ENCODE measurements around the gene SPATS1. TPM values are rescaled to one million over a fixed set of nuclear protein-coding genes. Genes with fewer than 3 reads are reported as not detected.

The SPATS1 gene
- total RNA-seq, 2 experiments from 2014 or later: not detected

DNA sequence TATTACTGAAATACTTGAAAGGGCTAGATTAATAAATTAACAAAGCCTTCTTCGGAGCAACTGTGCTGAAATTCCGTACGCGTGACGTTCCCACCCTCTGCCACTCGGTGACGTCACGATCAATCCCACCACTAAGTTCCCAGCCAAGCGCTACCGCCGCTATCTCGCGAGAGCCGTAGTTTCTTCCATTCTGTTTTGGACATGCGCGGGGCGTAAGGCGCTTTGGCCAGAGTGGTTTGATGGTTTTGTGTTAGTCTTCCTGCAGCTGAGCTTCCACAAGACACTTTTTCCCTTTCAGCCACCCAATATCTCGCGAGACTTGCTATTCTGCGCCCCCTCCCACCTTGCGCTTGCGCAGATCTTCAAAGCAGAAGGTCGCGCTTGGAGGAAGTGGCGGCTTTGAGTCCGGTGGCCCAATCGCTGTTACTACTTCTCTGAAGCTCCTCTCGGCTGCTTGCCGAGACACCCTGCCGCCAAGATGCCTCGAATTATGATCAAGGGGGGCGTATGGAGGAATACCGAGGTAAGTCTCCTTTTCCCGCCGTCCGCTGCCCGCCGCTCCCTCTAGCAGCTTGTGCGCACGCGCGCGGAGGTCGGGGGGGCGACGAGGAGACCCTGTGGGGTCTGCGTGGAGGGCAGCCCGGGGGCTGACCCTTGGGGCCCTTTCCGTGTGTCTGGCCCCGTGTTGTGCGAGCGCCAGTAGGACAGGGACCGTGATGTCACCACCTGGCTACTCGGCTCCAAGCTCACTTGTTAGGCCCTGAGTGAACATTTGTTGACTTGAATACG, 45.1 kb downstream of the SPATS1 start, which contains the start of gene CDC5L:
CDC5L (plus strand) TSS at position 361 of the 789 bp plus-strand sequence; CDS start at position 479, 118 bp downstream.
- peaks cover 32% of the 10 kb centered on the region for H3K36me3 Mint-ChIP-seq (ENCODE audit: low read depth)
- POLR2A ChIA-PET: interaction anchor here (0.6 to 0.7 kb wide), 2 partner anchors 78 to 1988 kb away, joined by 3 to 4 read pairs; no protein-coding TSS in a partner anchor

DNA sequence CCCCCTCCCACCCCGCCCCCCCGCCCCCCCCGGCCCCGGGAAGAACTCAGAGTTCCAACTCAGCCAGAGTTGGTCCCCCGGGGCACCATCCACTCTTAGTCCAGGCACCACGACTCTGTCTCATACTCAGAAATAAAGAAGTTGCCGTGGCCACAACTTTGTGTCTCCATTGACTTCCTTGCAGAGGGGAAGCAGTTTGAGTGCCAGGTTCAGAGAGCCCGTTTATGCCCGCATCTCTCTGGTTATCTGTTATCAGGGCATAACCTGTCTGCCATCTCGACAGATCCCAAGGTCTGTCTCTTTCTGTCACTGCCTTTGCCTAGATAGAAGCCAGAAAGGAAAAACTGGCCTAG, 45.7 kb downstream of the SPATS1 start:
- peaks cover 32% of the 10 kb centered on the region for H3K36me3 Mint-ChIP-seq (ENCODE audit: low read depth)

More for the DNA sequence above, 45.1 kb downstream of the SPATS1 start, which contains the start of gene CDC5L:
- DNase-seq: peak; percentile 97
- Mint-ChIP-seq H3K27me3 (peaks cover 9% of the 10 kb centered on the region), H3K27ac (peak within 1 kb of the TSS; percentile 98), H3K4me3 (peak within 1 kb of the TSS; percentile 98), H3K9me3 (no peaks in the 10 kb centered on the region), H3K4me1 (peaks cover 40% of the 10 kb centered on the region)
- CTCF ChIA-PET: interaction anchor here (1.1 kb wide), 1 partner anchor 10 kb away, joined by 4 read pairs; no protein-coding TSS in a partner anchor

DNA sequence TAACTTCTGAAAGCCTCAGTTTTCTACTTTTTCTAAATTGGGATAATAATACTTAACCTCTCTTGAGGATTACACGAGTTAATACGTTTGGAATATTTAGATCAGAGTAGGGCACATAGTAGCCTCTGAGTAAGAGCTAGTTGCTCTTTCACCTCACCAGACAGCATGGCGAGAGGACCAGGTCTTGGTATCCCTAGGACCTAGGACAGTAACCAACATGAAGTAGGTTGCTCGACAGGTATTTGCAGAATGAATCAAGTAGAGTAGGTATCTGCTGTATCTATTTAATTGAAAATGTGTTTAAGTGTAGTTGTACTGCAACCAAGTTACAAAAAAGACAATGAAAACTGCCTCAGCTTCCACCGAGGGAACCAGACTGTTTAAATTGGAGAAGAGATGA, 46.4 kb downstream of the SPATS1 start:
- H3K4me3 Mint-ChIP-seq: peak overlapping the region; percentile 98
- peaks cover 40% of the 10 kb centered on the region for H3K4me1 Mint-ChIP-seq
- POLR2A ChIA-PET: no interaction called here
- peaks cover 40% of the 10 kb centered on the region for H3K36me3 Mint-ChIP-seq (ENCODE audit: low read depth)
- H3K9me3 Mint-ChIP-seq: no peaks in the 10 kb centered on the region
- CTCF ChIA-PET: interaction anchor here (0.9 kb wide), 1 partner anchor 54 kb away, joined by 3 read pairs; no protein-coding TSS in a partner anchor
- peaks cover 9% of the 10 kb centered on the region for H3K27me3 Mint-ChIP-seq
- DNase-seq: no peak
- H3K27ac Mint-ChIP-seq: peak overlapping the region; percentile 98

More for the DNA sequence above, 45.7 kb downstream of the SPATS1 start:
- ChIA-PET CTCF (no interaction called here), POLR2A (interaction anchor here (0.6 kb wide), 1 partner anchor 79 kb away, joined by 4 read pairs; no protein-coding TSS in a partner anchor)
- H3K4me3 Mint-ChIP-seq: peak overlapping the region; percentile 98
- peaks cover 40% of the 10 kb centered on the region for H3K4me1 Mint-ChIP-seq
- peak; percentile 34 for DNase-seq
- H3K27ac Mint-ChIP-seq: peak overlapping the region; percentile 98
- H3K9me3 Mint-ChIP-seq: no peaks in the 10 kb centered on the region
- H3K27me3 Mint-ChIP-seq: peaks cover 9% of the 10 kb centered on the region

DNA sequence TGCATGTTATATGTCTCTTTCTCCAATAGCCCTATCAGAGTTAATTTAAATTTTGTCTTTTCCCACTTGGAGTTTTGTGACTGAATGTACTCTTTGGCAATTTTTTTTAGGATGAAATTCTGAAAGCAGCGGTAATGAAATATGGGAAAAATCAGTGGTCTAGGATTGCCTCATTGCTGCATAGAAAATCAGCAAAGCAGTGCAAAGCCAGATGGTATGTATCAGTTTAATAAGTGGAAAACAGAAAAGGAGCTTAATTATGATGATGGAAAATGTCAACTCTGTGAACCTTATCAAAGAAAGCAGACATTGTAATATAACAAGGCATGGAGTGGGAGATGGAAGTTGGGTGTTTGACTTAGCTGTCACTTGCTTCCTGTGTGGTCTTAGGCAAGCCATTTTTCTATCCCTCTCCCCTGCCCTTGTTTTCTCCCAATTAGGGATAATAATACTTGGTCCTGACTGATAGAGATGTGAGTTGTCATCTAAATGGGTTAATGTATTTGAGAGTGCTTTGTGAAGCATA, 47.8 kb downstream of the SPATS1 start:
- ChIA-PET CTCF (interaction anchor here (0.9 kb wide), 1 partner anchor 39 kb away, joined by 3 read pairs; no protein-coding TSS in a partner anchor), POLR2A (no interaction called here)
- H3K4me3 Mint-ChIP-seq: no peak overlapping the region
- H3K27me3 Mint-ChIP-seq: peaks cover 4% of the 10 kb centered on the region
- no peak overlapping the region for H3K27ac Mint-ChIP-seq
- peaks cover 42% of the 10 kb centered on the region for H3K4me1 Mint-ChIP-seq
- no peaks in the 10 kb centered on the region for H3K9me3 Mint-ChIP-seq
- DNase-seq: no peak
- H3K36me3 Mint-ChIP-seq (ENCODE audit: low read depth): peaks cover 49% of the 10 kb centered on the region

Other genes with a start within 250 kb of the SPATS1 start
- gene MRPL14, start 215.2 kb upstream of the SPATS1 start, total RNA-seq: 10 to 100 TPM; 37.6 to 47.2 TPM
- gene TMEM63B, start 215.1 kb upstream of the SPATS1 start, total RNA-seq: 10 to 100 TPM; 14.5 to 15.3 TPM
- 1 to 10 TPM; 2.5 to 3.0 TPM for gene CAPN11, start 183.8 kb upstream of the SPATS1 start, total RNA-seq
- not detected for gene MYMX, start 125.7 kb upstream of the SPATS1 start, total RNA-seq
- 10 to 100 TPM; 38.5 to 46.9 TPM for gene SLC29A1, start 119.1 kb upstream of the SPATS1 start, total RNA-seq
- 100 to 1,000 TPM; 522 to 571 TPM for gene HSP90AB1, start 95.5 kb upstream of the SPATS1 start, total RNA-seq
- gene SLC35B2, start 85.1 kb upstream of the SPATS1 start, total RNA-seq: 10 to 100 TPM; 29.5 to 30.1 TPM
- 10 to 100 TPM; 14.7 to 15.3 TPM for gene NFKBIE, start 77.1 kb upstream of the SPATS1 start, total RNA-seq
- not detected for gene TMEM151B, start 72.2 kb upstream of the SPATS1 start, total RNA-seq
- gene AARS2, start 29.3 kb upstream of the SPATS1 start, total RNA-seq: 10 to 100 TPM; 16.8 to 19.6 TPM
- gene CDC5L, start 45.1 kb downstream of the SPATS1 start, total RNA-seq: 10 to 100 TPM; 24.4 to 29.8 TPM